Astrocyte of the spinal cord (primary cell): Measurements from ENCODE around the gene SH3BP5L.

Source experiments
- DNase-seq: peaks from one replicate; pipeline ENCODE4 v3.0.0; 2011; ENCODE audit warnings: low read depth, low spot score
- H3K4me3 ChIP-seq: 2 replicates; pipeline ENCODE4 v1.5.1; 2011; ENCODE audit warnings: low read depth, mild to moderate bottlenecking, low read length, moderate library complexity
- in situ Hi-C: cut with HindIII; loops from 2 replicates; pipeline ENCODE4 v1.10.0; 2017; ENCODE audit warnings: low sequenced_read_pairs
- TF ChIP-seq, protein P1 (sequence below): IDR thresholded peaks from 2 replicates; pipeline ENCODE4 v1.5.1; 2012; ENCODE audit warnings: low read depth, mild to moderate bottlenecking, low read length, inconsistent platforms

The SH3BP5L gene

DNA sequence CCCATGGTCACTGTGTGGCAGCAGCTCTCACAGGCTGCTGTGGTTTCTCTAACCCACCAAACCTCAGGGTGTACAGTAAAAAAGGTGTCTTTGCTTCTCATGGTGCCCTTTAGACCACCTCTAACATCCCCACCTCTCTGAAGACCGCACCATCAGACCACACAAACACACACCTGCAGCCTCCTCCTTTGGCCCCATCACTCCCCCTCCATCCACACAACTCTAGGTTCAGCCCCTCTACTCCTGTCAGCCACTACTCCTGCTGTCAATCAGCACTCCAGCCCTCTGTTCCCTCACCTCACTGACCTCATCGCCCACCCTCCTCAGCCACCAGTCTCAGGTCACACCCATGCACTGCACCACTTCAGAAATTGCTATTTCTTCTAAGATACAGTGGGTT lies 25.7 kb upstream of the SH3BP5L start:
- DNase-seq = no peak
- no peak overlapping the region for H3K4me3 ChIP-seq
- in situ Hi-C loops = no loop called here
- TF ChIP-seq, protein P1, sequence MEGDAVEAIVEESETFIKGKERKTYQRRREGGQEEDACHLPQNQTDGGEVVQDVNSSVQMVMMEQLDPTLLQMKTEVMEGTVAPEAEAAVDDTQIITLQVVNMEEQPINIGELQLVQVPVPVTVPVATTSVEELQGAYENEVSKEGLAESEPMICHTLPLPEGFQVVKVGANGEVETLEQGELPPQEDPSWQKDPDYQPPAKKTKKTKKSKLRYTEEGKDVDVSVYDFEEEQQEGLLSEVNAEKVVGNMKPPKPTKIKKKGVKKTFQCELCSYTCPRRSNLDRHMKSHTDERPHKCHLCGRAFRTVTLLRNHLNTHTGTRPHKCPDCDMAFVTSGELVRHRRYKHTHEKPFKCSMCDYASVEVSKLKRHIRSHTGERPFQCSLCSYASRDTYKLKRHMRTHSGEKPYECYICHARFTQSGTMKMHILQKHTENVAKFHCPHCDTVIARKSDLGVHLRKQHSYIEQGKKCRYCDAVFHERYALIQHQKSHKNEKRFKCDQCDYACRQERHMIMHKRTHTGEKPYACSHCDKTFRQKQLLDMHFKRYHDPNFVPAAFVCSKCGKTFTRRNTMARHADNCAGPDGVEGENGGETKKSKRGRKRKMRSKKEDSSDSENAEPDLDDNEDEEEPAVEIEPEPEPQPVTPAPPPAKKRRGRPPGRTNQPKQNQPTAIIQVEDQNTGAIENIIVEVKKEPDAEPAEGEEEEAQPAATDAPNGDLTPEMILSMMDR = no peak

GRCh38 chr1:248850536-248851251 lies 25.0 kb upstream of the SH3BP5L start:
- TF ChIP-seq, protein P1 = no peak
- no peak overlapping the region for H3K4me3 ChIP-seq
- in situ Hi-C loops = no loop called here
- DNase-seq = no peak

GRCh38 chr1:248850124-248850523 lies 24.4 kb upstream of the SH3BP5L start:
- no peak overlapping the region for H3K4me3 ChIP-seq
- in situ Hi-C loops = no loop called here
- no peak for DNase-seq
- TF ChIP-seq, protein P1 = no peak

- no peak for DNase-seq
- no peak overlapping the region for H3K4me3 ChIP-seq
- in situ Hi-C loops = no loop called here
- TF ChIP-seq, protein P1 = no peak
Observed at GRCh38 chr1:248849637-248850036, 23.9 kb upstream of the SH3BP5L start.

GRCh38 chr1:248849152-248849551 lies 23.4 kb upstream of the SH3BP5L start:
- H3K4me3 ChIP-seq = no peak overlapping the region
- DNase-seq = no peak
- in situ Hi-C loops = no loop called here
- TF ChIP-seq, protein P1 = no peak

DNA sequence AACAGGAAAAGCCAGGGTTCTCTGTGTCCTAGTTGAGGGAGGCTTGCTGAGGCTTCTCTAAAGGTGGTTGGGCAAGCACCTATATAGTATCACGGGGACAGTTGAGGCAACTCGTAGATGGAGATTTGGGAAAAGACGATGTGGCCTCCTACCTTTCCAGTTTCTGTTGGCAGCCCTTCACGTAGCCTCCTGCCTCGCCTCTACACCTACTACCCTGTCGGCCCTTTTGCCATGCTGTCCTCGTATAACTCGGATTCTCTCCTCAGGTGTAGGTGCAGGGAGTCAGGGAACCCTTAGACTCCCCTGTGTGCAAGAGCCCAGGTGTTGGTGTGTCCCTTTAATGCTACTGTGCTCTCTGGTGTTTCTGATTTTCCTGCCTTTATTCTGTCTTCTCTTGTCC lies 22.9 kb upstream of the SH3BP5L start:
- no peak for DNase-seq
- in situ Hi-C loops = no loop called here
- H3K4me3 ChIP-seq = no peak overlapping the region
- TF ChIP-seq, protein P1 = no peak
